Measurements from ENCODE around the gene CLIP2. TPM values are rescaled to one million over a fixed set of nuclear protein-coding genes. Genes with fewer than 3 reads are reported as not detected.
"Not testable (repeated sequence)": the region's sequence is repeated elsewhere in the genome, so short reads cannot be mapped to it uniquely, and the experiment has no call there.

The CLIP2 gene
- total RNA-seq, 1 experiment from 2014 or later: 18.8 TPM

DNA sequence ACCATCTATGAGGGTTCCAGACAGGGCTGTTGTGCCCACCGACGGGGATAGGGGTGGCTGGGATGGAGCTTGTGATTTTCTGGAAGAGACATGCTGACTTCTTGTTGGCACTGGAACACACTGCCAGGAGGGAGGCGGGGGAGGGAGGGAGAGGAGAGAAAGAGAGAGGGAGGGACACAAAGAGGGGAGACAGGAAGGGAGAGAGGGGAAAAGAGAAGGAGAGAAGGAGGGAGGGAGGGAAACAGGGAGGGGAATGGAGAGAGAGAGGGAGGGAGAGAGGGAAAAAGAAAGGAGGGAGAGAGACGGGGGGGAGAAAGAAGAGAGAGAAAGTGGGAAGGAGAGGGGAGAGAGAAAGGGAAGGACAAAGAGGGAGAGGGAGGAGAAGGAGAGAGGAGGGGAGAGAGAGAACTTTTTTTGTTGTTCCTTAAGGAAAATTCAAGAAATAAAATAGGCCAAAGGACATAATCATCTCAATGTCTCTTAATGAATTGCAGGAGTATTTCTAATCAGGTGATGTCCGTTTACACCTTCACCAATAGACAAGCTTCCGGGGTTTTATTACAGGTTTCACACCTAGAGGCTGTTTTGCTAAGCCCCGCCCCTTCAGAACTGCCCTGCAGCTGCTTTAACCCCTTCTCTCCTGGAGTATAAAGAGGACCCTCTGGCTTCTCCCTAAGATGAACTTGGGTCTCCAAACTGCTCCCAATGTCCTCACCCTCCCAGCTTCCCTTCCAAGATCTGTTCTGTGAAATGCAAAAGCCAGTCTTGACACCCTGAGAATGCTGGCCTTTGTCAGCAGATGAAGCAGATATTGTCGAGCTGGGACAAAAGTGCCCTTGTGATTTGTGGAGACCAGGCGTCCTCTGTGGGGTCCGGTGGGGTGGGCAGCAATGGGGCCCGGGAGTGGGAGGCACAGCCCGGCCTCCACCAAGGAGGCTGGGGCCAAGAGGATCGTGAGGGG is 82.5 kb downstream of the CLIP2 start:
- DNase-seq (ENCODE audit: low read depth): no peak

DNA sequence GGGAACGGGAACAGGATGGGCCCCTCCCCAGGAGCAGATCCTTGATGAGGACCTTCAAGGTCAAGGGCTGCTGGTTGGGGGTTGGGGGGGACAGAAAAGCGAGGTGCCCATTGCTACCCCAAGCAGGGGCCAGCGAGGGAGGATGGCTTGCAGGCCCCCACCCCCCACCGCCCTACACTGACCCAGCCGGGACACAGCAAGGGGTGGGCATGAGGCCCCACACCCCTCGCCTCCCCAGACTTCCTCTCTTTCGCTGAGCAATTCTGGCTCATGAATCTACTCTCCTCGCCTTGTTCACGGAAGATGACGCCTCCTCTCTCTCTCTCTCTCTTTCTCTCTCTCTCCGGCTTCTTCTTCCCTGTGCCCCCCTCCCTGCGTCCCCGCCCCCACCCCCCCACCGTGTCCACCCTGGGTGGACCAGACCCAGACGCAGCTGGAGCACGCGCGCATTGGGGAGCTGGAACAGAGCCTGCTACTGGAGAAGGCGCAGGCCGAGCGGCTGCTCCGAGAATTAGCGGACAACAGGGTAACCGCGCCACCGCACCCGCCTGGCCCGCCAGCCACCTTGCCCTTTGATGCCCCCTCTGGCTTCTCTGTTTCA is 83.4 kb downstream of the CLIP2 start:
- DNase-seq (ENCODE audit: low read depth): no peak

DNA sequence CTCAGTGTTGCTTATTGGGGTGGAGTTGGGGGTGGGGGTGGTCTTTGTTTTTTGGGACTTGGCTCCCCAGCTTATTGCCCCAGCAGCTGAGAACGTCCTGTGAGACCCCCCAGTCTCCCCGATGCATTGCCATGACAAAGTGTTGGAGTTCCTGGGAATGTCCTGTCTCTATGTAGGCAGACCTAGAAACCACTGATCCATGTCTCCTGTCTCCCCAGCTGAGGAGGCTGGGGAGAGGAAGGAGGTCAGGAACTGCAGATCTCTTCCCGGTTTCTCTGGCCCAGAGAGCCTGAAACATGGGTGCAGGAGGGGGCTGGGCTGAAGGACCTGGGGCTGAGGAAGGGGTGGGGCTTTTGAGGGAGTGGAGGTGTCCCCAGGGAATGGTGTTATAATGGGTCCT is 84.3 kb downstream of the CLIP2 start:
- DNase-seq (ENCODE audit: low read depth): no peak

DNA sequence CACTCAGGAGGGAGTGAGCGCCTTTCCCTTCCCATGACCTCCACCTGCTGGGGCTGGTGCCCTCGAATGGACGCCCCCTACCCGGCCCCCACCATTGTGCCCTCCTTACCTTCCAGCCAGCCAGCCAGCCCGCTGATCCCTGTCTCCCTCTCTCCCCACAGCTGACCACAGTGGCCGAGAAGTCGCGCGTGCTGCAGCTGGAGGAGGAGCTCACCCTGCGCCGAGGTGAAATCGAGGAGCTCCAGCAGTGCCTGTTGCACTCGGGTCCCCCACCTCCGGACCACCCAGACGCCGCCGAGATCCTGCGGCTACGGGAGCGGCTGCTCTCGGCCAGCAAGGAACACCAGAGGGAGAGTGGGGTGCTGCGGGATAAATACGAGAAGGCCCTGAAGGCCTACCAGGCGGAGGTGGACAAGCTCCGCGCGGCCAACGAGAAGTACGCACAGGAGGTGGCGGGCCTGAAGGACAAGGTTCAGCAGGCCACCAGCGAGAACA is 86.6 kb downstream of the CLIP2 start:
- no peak for DNase-seq (ENCODE audit: low read depth)

DNA sequence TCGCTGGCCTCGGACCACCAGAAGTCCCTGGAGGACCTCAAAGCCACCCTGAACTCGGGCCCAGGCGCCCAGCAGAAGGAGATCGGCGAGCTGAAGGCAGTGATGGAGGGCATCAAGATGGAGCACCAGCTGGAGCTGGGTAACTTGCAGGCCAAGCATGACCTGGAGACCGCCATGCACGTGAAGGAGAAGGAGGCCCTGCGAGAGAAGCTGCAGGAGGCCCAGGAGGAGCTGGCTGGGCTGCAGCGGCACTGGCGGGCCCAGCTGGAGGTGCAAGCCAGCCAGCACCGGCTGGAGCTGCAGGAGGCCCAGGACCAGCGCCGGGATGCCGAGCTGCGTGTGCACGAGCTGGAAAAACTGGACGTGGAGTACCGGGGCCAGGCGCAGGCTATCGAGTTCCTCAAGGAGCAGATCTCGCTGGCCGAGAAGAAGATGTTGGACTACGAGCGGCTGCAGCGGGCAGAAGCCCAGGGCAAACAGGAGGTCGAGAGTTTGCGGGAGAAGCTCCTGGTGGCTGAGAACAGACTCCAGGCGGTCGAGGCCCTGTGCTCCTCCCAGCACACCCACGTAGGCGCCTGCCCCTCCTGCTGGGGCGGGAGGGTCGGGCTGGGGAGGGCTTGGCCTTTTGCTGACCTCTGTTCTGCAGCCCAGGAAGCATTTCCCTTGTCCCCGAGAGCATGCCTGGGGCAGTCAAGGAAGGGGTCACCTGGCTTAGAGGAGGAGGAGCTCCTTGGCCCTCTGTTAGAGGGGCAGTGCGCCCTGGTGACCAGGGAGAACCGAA is 87.2 kb downstream of the CLIP2 start:
- DNase-seq (ENCODE audit: low read depth): no peak

DNA sequence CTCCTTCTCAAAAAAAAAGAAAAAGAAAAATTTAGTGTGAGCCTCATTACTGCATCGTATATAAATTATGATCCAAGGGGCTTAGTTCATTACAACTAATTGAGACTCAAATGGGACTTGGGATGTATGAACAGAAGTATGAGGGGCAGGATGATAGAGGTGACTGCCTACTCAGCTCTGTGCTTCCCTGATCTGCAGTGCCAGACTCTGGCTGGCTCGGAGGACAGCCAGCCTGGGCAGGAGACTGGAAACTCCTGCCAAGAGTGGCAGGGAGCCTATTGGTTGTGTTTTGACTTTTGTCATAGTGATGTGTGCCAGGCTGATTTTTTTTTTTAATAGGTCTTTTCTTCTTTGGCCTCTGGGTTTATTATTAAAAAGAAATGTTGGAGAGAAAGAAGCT is 90.7 kb downstream of the CLIP2 start:
- DNase-seq (ENCODE audit: low read depth): no peak

DNA sequence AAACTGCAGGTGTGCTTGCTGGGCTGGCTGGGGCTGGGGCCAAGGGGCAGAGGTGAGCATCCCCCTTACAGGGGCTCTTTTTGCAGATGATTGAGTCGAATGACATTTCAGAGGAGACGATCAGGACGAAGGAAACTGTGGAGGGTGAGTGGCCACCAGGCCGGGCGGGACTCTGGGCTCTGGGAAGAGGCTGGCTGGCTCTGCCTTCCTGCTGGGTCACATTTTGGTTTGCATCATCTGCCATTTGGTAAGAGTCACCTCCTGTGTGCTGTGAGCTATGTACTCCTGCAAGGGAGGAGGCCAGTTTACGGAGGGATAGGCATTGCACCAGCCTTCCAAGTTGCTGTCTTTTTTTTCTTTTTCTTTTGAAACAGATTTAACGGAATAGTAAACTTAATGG is 91.5 kb downstream of the CLIP2 start:
- no peak for DNase-seq (ENCODE audit: low read depth)

DNA sequence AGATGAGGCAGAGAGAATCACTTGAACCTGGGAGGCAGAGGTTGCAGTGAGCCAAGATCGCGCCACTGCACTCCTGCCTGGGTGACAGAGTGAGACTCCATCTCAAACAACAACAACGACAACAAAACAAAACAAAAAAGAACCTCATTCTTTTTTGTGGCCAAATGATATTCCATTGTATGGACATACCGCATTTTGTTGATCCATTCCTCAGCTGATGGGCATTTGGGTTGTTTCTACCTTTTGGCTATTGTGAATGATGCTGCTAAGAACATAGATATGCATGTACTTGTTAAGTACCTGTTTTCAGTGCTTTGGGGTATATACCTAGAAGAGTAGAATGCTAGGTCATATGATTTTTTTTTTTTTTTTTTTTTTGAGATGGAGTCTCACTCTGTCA is 94.9 kb downstream of the CLIP2 start:
- DNase-seq (ENCODE audit: low read depth): not testable (repeated sequence)

DNA sequence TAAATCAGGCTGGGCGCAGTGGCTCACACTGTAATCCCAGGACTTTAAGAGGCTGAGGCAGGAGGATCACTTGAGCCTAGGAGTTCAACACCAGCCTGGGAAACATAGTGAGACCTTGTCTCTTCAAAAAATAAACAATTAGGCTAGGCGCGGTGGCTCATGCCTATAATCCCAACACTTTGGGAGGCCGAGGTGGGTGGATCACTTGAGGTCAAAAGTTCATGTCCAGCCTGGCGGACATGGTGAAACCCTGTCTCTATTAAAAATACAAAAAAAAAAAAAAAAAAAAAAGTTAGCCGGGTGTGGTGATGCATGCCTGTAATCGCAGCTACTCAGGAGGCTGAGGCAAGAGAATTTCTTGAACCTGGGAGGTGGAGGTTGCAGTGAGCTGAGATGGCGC is 95.6 kb downstream of the CLIP2 start:
- not testable (repeated sequence) for DNase-seq (ENCODE audit: low read depth)

DNA sequence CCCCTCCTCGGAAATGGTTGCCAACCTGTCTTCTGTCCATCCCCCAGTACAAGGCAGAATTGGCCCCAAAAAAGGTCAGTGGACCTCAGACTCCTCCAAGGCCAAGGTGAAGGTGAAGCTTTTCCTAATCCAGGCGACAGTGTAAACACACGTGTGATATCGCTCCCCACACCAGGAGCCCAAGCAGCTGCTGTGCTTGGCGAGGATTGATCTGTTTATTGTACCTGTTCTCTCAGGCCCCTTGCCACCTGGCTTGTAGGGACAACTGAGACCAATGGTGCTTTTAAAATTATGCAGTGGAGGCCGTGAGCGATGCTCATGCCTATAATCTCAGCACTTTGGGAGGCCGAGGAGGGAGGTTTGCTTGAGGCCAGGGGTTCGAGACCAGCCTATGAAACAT is 98.4 kb downstream of the CLIP2 start:
- no peak for DNase-seq (ENCODE audit: low read depth)

DNA sequence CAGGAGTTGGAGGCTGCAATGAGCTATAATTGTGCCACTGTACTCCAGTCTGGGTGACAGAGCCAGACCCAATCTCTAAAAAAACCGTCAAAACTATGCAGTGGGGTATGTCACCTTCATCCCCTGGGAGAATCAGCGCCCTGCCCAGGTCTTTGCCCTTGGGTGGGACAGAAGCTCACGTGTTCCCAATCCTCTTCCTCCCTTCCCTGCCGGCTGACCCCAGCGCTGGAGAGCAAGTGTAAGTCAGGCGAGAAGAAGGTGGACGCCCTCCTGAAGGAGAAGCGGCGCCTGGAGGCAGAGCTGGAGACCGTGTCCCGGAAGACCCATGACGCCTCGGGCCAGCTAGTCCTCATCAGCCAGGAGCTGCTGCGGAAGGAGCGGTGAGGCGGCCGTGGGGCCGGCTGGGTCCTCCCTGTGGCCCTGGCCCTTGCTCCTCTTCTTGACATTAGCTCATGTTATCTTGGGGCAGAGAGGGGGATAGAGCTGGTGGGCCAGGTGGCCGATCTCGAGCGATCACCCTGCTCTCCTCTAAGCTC is 99.7 kb downstream of the CLIP2 start:
- no peak for DNase-seq (ENCODE audit: low read depth)

DNA sequence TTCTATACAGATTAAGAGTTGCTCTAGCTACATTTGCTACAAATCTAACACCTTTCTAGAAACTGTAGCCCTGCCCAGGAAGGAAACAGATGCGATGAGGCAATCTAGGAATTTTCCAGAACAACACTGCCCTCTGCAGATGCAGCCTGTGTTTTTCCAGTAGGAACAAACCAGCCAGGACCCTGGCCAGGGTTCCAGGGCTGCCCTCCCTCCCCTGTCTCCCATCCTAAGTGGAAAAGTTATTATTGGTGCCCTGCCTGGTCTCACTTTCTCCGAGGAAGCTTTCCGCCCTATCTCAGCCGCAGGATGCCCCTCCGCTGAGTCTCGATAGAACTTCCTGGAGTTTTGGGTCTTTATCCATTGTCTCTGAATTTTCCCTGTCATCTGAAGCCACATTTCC is 104.5 kb downstream of the CLIP2 start:
- peak; percentile 60 for DNase-seq (ENCODE audit: low read depth)

DNA sequence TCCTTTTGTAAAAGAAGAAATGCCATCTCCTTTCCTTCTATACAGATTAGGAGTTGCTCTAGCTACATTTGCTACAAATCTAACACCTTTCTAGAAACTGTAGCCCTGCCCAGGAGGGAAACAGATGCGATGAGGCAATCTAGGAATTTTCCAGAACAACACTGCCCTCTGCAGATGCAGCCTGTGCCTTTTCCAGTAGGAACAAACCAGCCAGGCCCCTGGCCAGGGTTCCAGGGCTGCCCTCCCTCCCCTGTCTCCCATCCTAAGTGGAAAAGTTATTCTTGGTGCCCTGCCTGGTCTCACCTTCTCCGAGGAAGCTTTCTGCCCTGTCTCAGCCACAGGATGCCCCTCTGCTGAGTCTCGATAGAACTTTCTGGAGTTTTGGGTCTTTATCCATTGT is 105.4 kb downstream of the CLIP2 start:
- peak; percentile 39 for DNase-seq (ENCODE audit: low read depth)

DNA sequence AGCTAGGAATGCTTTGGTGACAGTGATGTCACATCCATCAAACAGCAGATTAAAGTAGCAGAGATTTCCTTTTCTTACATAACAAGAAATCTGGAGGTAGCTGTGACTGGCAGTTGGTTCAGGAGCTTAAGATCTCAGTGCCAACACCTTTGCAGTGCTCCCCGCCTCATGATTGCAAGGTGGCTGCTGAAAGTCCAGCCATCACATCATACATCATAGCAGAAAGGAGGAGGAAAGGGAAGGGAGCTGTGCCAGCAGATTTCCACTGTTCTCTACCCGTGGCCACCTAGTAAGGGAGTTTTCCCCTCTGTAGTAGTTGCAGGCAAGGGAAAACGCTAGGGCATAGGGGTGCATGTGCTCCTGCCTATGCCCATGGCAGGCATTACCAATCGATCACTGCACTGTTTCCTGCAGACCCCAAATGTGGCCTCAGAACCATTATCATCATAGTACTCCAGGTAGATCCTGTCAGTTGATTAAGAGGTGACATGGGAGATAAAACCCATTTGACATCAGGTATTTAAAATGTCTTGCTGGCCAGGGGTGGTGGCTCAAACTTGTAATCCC is 106.6 kb downstream of the CLIP2 start:
- no peak for DNase-seq (ENCODE audit: low read depth)

DNA sequence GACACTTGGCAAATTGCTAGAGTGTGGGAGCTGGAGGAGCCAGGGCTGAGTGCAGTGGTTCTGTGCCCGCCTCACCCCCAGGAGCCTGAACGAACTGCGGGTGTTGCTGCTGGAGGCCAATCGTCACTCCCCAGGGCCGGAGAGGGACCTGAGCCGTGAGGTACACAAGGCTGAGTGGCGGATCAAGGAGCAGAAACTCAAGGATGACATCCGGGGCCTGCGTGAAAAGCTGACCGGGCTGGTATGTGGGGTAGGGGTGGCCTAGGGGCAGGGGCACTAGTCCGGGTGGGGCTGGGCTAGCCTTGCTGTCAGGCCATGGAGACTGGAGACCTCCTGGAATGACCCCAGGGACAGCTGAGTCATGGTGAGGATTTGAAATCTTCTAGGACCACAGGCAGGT is 107.8 kb downstream of the CLIP2 start:
- no peak for DNase-seq (ENCODE audit: low read depth)

DNA sequence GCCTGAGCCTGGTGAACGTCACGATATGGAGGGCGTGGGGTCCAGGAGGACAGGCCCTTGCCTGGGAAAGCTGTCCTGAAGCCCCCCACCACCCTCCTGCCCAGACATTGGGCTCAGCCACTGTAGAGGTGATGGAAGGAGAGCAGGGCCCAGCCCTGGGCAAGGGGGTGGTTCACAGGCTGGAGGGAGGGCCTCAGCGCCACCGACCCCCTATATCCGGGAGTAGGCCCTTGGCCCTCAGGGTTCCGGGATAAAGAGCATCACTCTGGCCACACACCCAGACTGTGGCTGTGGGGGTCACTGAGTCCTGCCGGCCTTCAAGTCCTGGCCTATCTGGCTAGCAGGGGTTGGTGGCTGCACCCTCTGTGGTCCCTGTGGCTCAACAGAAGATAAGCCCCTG is 109.2 kb downstream of the CLIP2 start:
- DNase-seq (ENCODE audit: low read depth): no peak

DNA sequence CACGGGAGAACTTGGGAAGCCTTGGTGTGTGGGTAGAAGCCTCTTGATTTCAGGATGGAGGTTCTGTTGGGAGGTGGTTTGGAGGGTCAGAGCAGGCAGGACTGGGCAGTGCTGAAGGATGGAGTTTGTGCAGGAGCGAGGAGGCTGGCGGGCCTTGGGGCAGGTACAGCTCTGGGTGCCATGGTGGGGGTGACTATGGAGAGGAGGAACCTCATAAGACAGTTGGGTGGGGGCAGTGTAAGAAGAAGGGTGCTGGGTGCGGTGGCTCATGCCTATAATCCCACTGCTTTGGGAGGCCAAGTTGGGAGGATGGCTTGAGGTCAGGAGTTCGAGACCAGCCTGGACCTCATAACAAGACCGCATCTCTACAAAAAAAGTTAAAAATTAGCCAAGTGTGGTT is 109.8 kb downstream of the CLIP2 start:
- no peak for DNase-seq (ENCODE audit: low read depth)

DNA sequence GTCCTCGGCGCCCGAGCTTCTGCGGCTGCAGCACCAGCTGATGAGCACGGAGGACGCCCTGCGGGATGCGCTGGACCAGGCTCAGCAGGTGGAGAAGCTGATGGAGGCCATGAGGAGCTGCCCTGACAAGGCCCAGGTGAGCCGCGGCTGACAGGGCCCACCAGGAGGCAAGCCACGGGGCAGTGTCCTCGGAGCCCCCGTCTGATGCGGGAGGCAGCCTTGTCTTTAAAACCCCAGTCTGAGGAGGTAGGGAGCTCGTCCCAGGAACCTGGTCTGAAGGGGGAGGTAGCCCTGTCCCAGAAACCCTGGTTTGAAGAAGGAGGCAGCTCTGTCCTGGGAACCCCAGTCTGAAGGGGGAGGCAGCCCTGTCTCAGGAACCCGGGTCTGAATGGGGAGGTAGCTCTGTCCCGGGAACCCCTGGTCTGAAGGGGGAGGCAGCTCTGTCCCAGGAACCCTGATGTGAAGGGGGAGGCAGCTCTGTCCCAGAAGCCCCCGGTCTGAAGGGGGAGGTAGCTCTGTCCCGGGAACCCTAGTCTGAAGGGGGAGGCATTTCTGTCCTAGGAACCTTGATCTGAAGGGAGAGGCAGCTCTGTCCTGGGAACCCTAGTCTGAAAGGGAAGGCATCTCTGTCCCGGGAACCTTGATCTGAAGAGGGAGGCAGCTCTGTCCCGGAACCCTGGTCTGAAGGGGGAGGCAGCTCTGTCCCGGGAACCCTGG is 111.4 kb downstream of the CLIP2 start:
- DNase-seq (ENCODE audit: low read depth): no peak

DNA sequence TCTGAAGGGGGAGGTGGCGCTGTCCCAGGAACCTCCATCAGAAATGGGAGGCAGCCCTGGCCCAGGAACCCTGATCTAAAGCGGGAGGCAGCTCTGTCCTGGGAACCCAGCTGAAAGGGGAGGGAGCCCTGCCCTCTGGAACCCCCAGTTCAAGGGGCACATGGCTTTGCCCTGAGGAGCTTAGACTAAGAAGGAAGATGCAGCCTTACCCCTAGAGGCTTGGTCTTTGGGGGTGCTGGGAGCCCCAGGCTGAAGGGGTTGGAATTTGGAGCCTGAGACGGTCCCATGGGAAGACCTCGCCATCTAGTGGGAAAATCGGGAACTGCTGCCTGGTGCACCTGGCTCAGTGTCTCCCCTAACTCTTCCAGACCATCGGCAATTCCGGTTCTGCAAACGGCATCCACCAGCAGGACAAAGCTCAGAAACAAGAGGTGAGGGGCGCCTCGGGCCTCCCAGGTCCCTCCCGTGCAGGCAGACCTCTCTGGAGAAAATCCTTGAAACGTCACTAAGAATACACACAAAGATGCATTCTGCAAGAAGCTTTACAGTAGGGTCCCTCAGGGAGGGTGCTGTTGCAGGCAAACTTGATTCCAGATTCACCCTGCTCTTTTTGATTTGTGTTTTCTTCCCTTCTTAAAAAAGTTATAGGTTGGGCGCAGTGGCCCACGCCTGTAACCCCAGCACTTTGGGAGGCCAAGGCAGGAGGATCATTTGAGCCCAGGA is 112.1 kb downstream of the CLIP2 start:
- peak; percentile 64 for DNase-seq (ENCODE audit: low read depth)

DNA sequence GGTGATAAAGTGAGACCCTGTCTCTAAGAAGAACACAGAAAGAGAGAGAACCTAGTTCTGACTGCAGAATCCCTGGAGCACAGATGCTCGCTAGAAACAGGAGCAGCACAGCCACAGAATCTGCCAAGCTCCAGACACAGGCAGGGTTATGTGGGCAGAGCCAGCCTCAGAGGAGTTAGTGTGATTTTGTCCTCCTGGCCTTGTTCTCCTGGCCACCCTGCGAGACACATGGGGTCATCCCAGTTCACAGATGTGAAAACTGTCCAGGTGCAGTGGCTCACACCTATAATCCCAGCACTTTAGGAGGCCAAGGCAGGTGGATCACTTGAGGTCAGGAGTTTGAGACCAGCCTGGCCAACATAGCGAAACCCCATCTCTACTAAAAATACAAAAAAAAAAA is 113.5 kb downstream of the CLIP2 start:
- DNase-seq (ENCODE audit: low read depth): not testable (repeated sequence)
